Measurements from ENCODE around the gene YEATS2.
"Not testable (repeated sequence)": the region's sequence is repeated elsewhere in the genome, so short reads cannot be mapped to it uniquely, and the experiment has no call there.

The YEATS2 gene

GRCh38 chr3:183779896-183780465, 82.4 kb downstream of the YEATS2 start:
- DNase-seq, result no peak

GRCh38 chr3:183781246-183781645, 83.6 kb downstream of the YEATS2 start:
- DNase-seq, result no peak

- no peak for DNase-seq
These were observed 85.1 kb downstream of the YEATS2 start for GRCh38 chr3:183782576-183783276.

- DNase-seq, result not testable (repeated sequence)
These were observed 86.9 kb downstream of the YEATS2 start for GRCh38 chr3:183784503-183784902.

- no peak for DNase-seq
These were observed 92.2 kb downstream of the YEATS2 start for GRCh38 chr3:183789826-183790225.

GRCh38 chr3:183790700-183791099, 93.1 kb downstream of the YEATS2 start:
- no peak for DNase-seq

- DNase-seq, result no peak
These were observed 95.4 kb downstream of the YEATS2 start for GRCh38 chr3:183792976-183793375.

GRCh38 chr3:183794452-183794851, 96.9 kb downstream of the YEATS2 start:
- no peak for DNase-seq

- no peak for DNase-seq
These were observed 98.8 kb downstream of the YEATS2 start for GRCh38 chr3:183796372-183796771.

GRCh38 chr3:183797996-183798395, 100.4 kb downstream of the YEATS2 start:
- no peak for DNase-seq

- no peak for DNase-seq
These were observed 101.9 kb downstream of the YEATS2 start for GRCh38 chr3:183799461-183799860.

GRCh38 chr3:183800243-183800863, 102.8 kb downstream of the YEATS2 start:
- DNase-seq, result no peak

GRCh38 chr3:183801601-183802000, 104.0 kb downstream of the YEATS2 start:
- no peak for DNase-seq

GRCh38 chr3:183802989-183803388, 105.4 kb downstream of the YEATS2 start:
- DNase-seq, result no peak

- DNase-seq, result peak; percentile 88
These were observed 109.7 kb downstream of the YEATS2 start for GRCh38 chr3:183807209-183807728.

- no peak for DNase-seq
These were observed 110.3 kb downstream of the YEATS2 start for GRCh38 chr3:183807881-183808280.

GRCh38 chr3:183808355-183808754, 110.8 kb downstream of the YEATS2 start:
- DNase-seq, result no peak

GRCh38 chr3:183809270-183809669, 111.7 kb downstream of the YEATS2 start:
- DNase-seq, result no peak

- DNase-seq, result no peak
These were observed 113.3 kb downstream of the YEATS2 start for GRCh38 chr3:183810643-183811594.

- DNase-seq, result no peak
These were observed 114.0 kb downstream of the YEATS2 start for GRCh38 chr3:183811638-183812037.

- peak; percentile 83 for DNase-seq
These were observed 115.3 kb downstream of the YEATS2 start for GRCh38 chr3:183812761-183813445.

- DNase-seq, result no peak
These were observed 116.6 kb downstream of the YEATS2 start for GRCh38 chr3:183814240-183814639.

All from NCI-H524 treated with DMSO at 0.1 percent for 48 hours (cell line).